Vagina (tissue), 2 donors: ENCODE data around the gene KLHL6. TPM values are rescaled to one million over a fixed set of nuclear protein-coding genes. Genes with fewer than 3 reads are reported as not detected.

ENCODE experiments used
- DNase-seq, 2 donors: peaks; one replicate each; pipeline ENCODE4 v3.0.0-alpha.2; 2017; ENCODE audit errors: extremely low spot score in 2 of 2
- H3K27ac ChIP-seq: fragments of 200-600 bp; sonication (generic); one replicate; pipeline ENCODE4 v1.5.1; 2019
- H3K27me3 ChIP-seq: fragments of 200-600 bp; sonication (generic); one replicate; pipeline ENCODE4 v1.5.1; 2019
- H3K36me3 ChIP-seq, 2 donors: fragments of 200-600 bp; sonication (generic); one replicate each; pipeline ENCODE4 v1.5.1; 2017 to 2019
- H3K4me1 ChIP-seq: fragments of 200-600 bp; sonication (generic); one replicate; pipeline ENCODE4 v1.5.1; 2019
- H3K4me3 ChIP-seq, 2 donors: fragments of 200-600 bp; sonication (generic); 1 replicate in 1 of 2; 2 replicates in 1 of 2; pipeline ENCODE4 v1.5.1; 2016 to 2019
- H3K9me3 ChIP-seq: fragments of 200-600 bp; sonication (generic); one replicate; pipeline ENCODE4 v1.5.1; 2019
- POLR2A ChIP-seq, 2 donors: fragments of 450-650 bp; IDR thresholded peaks; one replicate each; pipeline ENCODE4 v1.6.1; 2017; ENCODE audit warnings: antibody characterized with exemption in 2 of 2, mild to moderate bottlenecking in 2 of 2, moderate library complexity in 2 of 2
- POLR2AphosphoS5 ChIP-seq, 2 donors: sonication (generic); formaldehyde crosslinking; IDR thresholded peaks; one replicate each; pipeline ENCODE4 v1.9.0; 2017; ENCODE audit warnings: antibody characterized with exemption in 2 of 2, mild to moderate bottlenecking in 2 of 2, low read depth in 1 of 2; ENCODE audit not compliant: insufficient read depth in 1 of 2
- intact Hi-C: fragments of 100-400 bp; cut with DNase I; formaldehyde crosslinking; loops from one replicate; pipeline ENCODE4 v1.15.1; 2023
- total RNA-seq: library from RNA; depleted of rRNA; stranded (reverse); fragments of >200 nt; gene quantifications from one replicate; pipeline ENCODE4 v1.2.3, GENCODE V29; 2016
- TF ChIP-seq, protein P1 (sequence below), 3 experiments: fragments of 450-650 bp in 2 of 3; fragments of 200-600 bp in 1 of 3; sonication (generic) in 1 of 3; IDR thresholded peaks; one replicate each; pipeline ENCODE4 v1.5.1; 2017 to 2019; ENCODE audit warnings: antibody characterized with exemption in 3 of 3, mild to moderate bottlenecking in 2 of 3, moderate library complexity in 2 of 3

Gene KLHL6
- total RNA-seq, 1 donor from 2014 or later, result 1.7 TPM

GRCh38 chr3:183591881-183592521 lies 36.5 kb upstream of the KLHL6 start:
- TF ChIP-seq, protein P1, sequence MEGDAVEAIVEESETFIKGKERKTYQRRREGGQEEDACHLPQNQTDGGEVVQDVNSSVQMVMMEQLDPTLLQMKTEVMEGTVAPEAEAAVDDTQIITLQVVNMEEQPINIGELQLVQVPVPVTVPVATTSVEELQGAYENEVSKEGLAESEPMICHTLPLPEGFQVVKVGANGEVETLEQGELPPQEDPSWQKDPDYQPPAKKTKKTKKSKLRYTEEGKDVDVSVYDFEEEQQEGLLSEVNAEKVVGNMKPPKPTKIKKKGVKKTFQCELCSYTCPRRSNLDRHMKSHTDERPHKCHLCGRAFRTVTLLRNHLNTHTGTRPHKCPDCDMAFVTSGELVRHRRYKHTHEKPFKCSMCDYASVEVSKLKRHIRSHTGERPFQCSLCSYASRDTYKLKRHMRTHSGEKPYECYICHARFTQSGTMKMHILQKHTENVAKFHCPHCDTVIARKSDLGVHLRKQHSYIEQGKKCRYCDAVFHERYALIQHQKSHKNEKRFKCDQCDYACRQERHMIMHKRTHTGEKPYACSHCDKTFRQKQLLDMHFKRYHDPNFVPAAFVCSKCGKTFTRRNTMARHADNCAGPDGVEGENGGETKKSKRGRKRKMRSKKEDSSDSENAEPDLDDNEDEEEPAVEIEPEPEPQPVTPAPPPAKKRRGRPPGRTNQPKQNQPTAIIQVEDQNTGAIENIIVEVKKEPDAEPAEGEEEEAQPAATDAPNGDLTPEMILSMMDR (IDR thresholded peaks at IDR 0.05), result no peak
- no peak for TF ChIP-seq POLR2A (IDR thresholded peaks at IDR 0.05)
- TF ChIP-seq POLR2AphosphoS5 (IDR thresholded peaks at IDR 0.05; ENCODE audit: insufficient read depth in 1 of 2, low read depth in 1 of 2), result no peak
- Histone ChIP-seq H3K9me3 (no peaks in the 10 kb centered on the region), H3K4me1 (no peaks in the 10 kb centered on the region), H3K27ac (no peak overlapping the region), H3K27me3 (no peaks in the 10 kb centered on the region), H3K36me3 (no peaks in the 10 kb centered on the region), H3K4me3 (no peak overlapping the region)
- DNase-seq, result no peak
- intact Hi-C loops, result no loop called here

- H3K36me3 ChIP-seq, result no peaks in the 10 kb centered on the region
- no peak for DNase-seq
- no peak for TF ChIP-seq POLR2AphosphoS5 (IDR thresholded peaks at IDR 0.05; ENCODE audit: insufficient read depth in 1 of 2, low read depth in 1 of 2)
- TF ChIP-seq, protein P1 (IDR thresholded peaks at IDR 0.05), result no peak
- no peak for TF ChIP-seq POLR2A (IDR thresholded peaks at IDR 0.05)
- H3K27me3 ChIP-seq, result no peaks in the 10 kb centered on the region
- intact Hi-C loops, result no loop called here
- no peak overlapping the region for H3K4me3 ChIP-seq
- H3K4me1 ChIP-seq, result no peaks in the 10 kb centered on the region
- no peaks in the 10 kb centered on the region for H3K9me3 ChIP-seq
- H3K27ac ChIP-seq, result no peak overlapping the region
Measured at GRCh38 chr3:183590442-183590841, 34.9 kb upstream of the KLHL6 start.

DNA sequence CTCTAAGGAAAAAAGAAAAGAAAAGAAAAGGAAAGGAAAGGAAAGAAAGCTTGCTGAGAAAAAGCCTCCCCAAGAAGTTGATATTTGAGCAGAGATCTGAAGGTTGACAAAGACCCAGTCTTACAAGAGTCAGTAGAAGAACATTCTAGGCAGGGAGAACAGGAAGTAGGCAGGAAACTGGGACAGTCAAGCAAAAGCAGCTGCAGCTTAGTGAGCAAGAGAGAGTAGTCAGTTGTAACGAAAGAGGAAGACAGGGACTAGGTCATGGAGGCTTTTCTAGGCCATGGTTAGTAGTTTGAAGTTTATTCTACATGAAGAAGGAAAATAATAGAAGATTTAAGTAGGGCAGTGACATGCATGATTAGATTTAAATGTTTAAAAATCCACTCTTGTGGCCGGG lies 31.8 kb upstream of the KLHL6 start:
- Histone ChIP-seq H3K4me1 (peaks cover 16% of the 10 kb centered on the region), H3K4me3 (no peak overlapping the region), H3K36me3 (no peaks in the 10 kb centered on the region), H3K27ac (no peak overlapping the region), H3K27me3 (no peaks in the 10 kb centered on the region), H3K9me3 (no peaks in the 10 kb centered on the region)
- intact Hi-C loops, result no loop called here
- TF ChIP-seq, protein P1 (IDR thresholded peaks at IDR 0.05), result no peak
- TF ChIP-seq POLR2AphosphoS5 (IDR thresholded peaks at IDR 0.05; ENCODE audit: insufficient read depth in 1 of 2, low read depth in 1 of 2) (no peak), POLR2A (IDR thresholded peaks at IDR 0.05) (no peak)
- DNase-seq, result no peak

- DNase-seq, result no peak
- Histone ChIP-seq H3K9me3 (no peaks in the 10 kb centered on the region), H3K27ac (no peak overlapping the region), H3K4me1 (peaks cover 16% of the 10 kb centered on the region), H3K36me3 (no peaks in the 10 kb centered on the region), H3K27me3 (no peaks in the 10 kb centered on the region), H3K4me3 (no peak overlapping the region)
- TF ChIP-seq, protein P1 (IDR thresholded peaks at IDR 0.05), result no peak
- no peak for TF ChIP-seq POLR2AphosphoS5 (IDR thresholded peaks at IDR 0.05; ENCODE audit: insufficient read depth in 1 of 2, low read depth in 1 of 2)
- TF ChIP-seq POLR2A (IDR thresholded peaks at IDR 0.05), result no peak
- intact Hi-C loops, result no loop called here
Measured at GRCh38 chr3:183586477-183586876, 31.0 kb upstream of the KLHL6 start.

DNA sequence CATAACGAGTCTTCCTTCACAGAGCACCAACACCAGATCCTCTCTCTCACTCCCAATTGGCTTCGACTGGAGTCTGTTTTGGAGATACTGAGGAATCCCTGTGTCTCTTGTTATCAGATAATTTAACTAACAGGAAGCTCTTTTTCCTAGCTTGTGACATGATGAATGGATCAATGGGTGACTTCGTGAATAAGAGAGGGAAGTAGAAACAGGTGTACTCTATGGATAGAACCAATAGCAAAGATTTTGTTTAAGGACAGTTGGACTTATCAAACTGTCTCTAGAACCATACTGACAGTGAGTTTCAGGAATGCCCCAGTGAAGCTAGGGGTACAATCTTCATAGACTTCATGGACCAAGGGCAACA lies 29.4 kb upstream of the KLHL6 start:
- intact Hi-C loops, result no loop called here
- no peak overlapping the region for H3K4me3 ChIP-seq
- no peak for TF ChIP-seq POLR2AphosphoS5 (IDR thresholded peaks at IDR 0.05; ENCODE audit: insufficient read depth in 1 of 2, low read depth in 1 of 2)
- no peaks in the 10 kb centered on the region for H3K27me3 ChIP-seq
- H3K27ac ChIP-seq, result peak overlapping the region; percentile 20
- no peak for DNase-seq
- peaks cover 16% of the 10 kb centered on the region for H3K4me1 ChIP-seq
- no peaks in the 10 kb centered on the region for H3K36me3 ChIP-seq
- no peaks in the 10 kb centered on the region for H3K9me3 ChIP-seq
